DND-41 (cell line): ENCODE results near the gene FBXL19.

Source experiments
- ATAC-seq: fragments of 200-7000 bp; cut with Tn5 transposase; 3 replicates; pipeline ENCODE4 v1.9.1; 2021; ENCODE audit warnings: low read depth; ENCODE audit not compliant: insufficient read depth
- DNase-seq: peaks from one replicate; pipeline ENCODE4 v3.0.0-alpha.2; 2020
- H2AFZ ChIP-seq: 2 replicates; pipeline ENCODE4 v1.6.0; 2012; ENCODE audit warnings: low read depth, low read length
- H3K27ac ChIP-seq: 2 replicates; pipeline ENCODE4 v1.5.1; 2012; ENCODE audit warnings: low read length, inconsistent platforms
- H3K27me3 ChIP-seq: fragments of 200-600 bp; sonication (generic); 2 replicates; pipeline ENCODE4 v1.6.0; 2012; ENCODE audit warnings: low read length, mild to moderate bottlenecking, inconsistent platforms; ENCODE audit not compliant: insufficient read depth, poor library complexity
- H3K36me3 ChIP-seq: 2 replicates; pipeline ENCODE4 v1.5.1; 2012; ENCODE audit warnings: low read length, inconsistent platforms; ENCODE audit not compliant: insufficient read depth
- H3K4me1 ChIP-seq: 2 replicates; pipeline ENCODE4 v1.5.1; 2012; ENCODE audit warnings: mild to moderate bottlenecking, low read length; ENCODE audit not compliant: insufficient read depth
- H3K4me2 ChIP-seq: 2 replicates; pipeline ENCODE4 v1.6.0; 2012; ENCODE audit warnings: mild to moderate bottlenecking, moderate library complexity, low read length, inconsistent platforms; ENCODE audit not compliant: insufficient read depth
- H3K4me3 ChIP-seq, 2 experiments: fragments of 200-600 bp in 1 of 2; shearing (Covaris generic) in 1 of 2; 2 replicates each; pipeline ENCODE4 v1.5.1; 2012 to 2016; ENCODE audit warnings: inconsistent platforms in 2 of 2, low read length in 2 of 2, mild to moderate bottlenecking in 2 of 2, low read depth in 1 of 2, moderate library complexity in 1 of 2
- H3K79me2 ChIP-seq: 2 replicates; pipeline ENCODE4 v1.6.0; 2012; ENCODE audit warnings: low read length, inconsistent platforms; ENCODE audit not compliant: insufficient read depth
- H3K9ac ChIP-seq: 2 replicates; pipeline ENCODE4 v1.6.0; 2012; ENCODE audit warnings: low read depth, mild to moderate bottlenecking, inconsistent platforms, low read length, moderate library complexity
- H3K9me3 ChIP-seq: 2 replicates; pipeline ENCODE4 v1.5.1; 2012; ENCODE audit warnings: low read length, moderate library complexity, mild to moderate bottlenecking, inconsistent platforms; ENCODE audit not compliant: insufficient read depth, severe bottlenecking
- H4K20me1 ChIP-seq: 2 replicates; pipeline ENCODE4 v1.6.0; 2012; ENCODE audit warnings: low read length; ENCODE audit not compliant: insufficient read depth
- EZH2 ChIP-seq: IDR thresholded peaks from 3 replicates; pipeline ENCODE4 v1.6.1; 2012; ENCODE audit warnings: borderline replicate concordance, low read depth, mild to moderate bottlenecking, moderate library complexity, low read length, inconsistent platforms; ENCODE audit not compliant: severe bottlenecking
- TF ChIP-seq, protein P1 (sequence below): IDR thresholded peaks from 2 replicates; pipeline ENCODE4 v1.5.1; 2012; ENCODE audit warnings: borderline replicate concordance, low read length, moderate library complexity, mild to moderate bottlenecking; ENCODE audit not compliant: poor library complexity, severe bottlenecking; ENCODE audit errors: extremely low read depth

FBXL19 gene

DNA sequence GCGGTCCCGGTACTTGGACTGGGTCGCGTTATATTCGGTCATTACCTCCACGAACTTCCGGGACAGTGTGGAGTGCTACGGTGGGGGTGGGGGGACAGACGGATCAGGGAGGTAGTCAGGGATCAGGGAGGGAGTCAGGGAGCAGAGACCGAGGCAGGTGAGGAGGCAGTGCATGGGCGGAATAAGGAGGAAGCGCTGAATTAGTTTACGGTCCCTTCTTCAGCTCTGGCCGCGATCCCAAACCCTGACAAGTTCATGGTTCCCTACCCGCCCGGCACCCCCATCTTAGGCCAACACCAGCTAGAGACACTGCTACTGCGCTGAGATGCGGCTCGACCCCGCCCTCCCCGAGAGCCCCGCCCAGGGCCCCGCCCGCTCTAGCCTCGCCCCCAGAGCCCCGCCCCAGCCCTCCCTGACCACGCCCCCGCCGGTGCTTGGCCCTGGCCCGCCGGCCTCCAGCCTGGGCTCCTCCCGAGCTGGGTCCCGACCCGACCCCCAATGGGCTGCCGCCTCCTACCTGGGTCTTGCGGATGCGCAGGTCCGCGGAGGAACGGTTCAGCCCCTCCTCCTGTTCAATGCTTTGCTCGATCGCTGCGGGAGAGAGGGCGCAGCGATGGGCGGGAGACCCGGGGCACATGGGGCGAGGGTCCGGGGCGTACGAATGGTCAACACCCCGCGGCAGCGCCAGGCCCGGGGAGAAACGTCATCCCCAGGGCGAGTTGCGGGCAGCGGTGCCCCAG is 73.8 kb downstream of the FBXL19 start:
- ATAC-seq, result peak; percentile 37; the same call in 1 of the 3 replicates

DNA sequence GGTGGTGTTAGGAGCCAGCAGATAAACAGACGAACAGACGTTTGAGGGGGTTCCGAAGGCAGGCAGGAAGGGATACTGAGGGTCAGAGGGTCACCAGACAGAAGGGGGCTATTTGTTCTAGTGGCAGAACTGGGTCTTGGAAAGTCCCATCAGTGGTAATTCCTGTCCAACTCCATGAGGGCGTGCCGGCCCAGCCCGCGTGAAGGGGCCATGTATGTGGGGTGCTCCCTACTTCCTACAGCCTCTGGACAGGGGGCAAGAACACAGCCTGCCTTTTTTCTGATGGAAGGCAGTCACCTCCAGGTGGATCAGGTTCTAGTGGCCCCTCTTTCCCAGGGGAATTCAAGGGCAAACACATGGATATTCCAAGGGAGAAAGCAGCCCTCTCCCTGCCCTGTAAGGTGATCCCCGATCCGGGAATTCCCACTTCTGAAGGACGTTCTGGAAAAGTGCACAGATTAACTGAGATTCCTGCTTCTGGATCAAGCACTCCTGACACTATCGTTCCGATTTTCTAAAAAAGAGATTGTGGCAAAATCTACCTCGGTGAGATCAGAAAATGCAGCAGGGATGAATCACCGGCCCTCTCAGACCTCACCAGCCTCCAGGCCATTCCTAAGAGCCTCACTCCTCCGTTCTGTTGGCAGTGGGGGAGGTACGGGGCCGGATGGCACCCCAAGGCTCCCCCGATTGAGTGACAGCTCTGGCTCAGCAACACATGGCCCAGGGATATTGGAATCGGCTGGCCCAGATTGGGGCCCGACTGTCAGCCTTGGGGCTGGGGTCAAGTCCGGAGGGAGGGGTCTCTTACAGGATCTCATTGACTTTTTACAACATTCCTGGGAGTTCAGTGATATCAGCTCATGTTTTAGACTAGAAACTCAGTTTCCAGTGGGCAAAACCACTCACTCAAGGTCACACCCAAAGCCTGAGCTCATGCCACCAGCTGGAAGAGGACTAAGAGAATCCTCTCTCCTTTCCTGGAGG is 74.6 kb downstream of the FBXL19 start:
- Histone ChIP-seq H3K27ac (no peak overlapping the region), H3K9me3 (no peaks in the 10 kb centered on the region), H3K36me3 (no peaks in the 10 kb centered on the region), H2AFZ (no peak overlapping the region), H3K27me3 (no peaks in the 10 kb centered on the region), H3K4me1 (no peaks in the 10 kb centered on the region), H3K4me3 (no peak overlapping the region), H4K20me1 (no peaks in the 10 kb centered on the region; the same call in 1 of the 2 replicates), H3K79me2 (no peaks in the 10 kb centered on the region), H3K4me2 (no peak overlapping the region), H3K9ac (no peak overlapping the region)
- no peak for DNase-seq
- no peak for TF ChIP-seq EZH2
- no peak for ATAC-seq

More for the DNA sequence above, 73.8 kb downstream of the FBXL19 start:
- Histone ChIP-seq H3K4me1 (no peaks in the 10 kb centered on the region), H2AFZ (no peak overlapping the region), H3K4me2 (no peak overlapping the region), H4K20me1 (no peaks in the 10 kb centered on the region; the same call in 1 of the 2 replicates), H3K27ac (no peak overlapping the region), H3K4me3 (no peak overlapping the region), H3K9ac (no peak overlapping the region), H3K79me2 (no peaks in the 10 kb centered on the region), H3K9me3 (no peaks in the 10 kb centered on the region), H3K36me3 (no peaks in the 10 kb centered on the region), H3K27me3 (no peaks in the 10 kb centered on the region)
- no peak for DNase-seq
- TF ChIP-seq, protein P1, sequence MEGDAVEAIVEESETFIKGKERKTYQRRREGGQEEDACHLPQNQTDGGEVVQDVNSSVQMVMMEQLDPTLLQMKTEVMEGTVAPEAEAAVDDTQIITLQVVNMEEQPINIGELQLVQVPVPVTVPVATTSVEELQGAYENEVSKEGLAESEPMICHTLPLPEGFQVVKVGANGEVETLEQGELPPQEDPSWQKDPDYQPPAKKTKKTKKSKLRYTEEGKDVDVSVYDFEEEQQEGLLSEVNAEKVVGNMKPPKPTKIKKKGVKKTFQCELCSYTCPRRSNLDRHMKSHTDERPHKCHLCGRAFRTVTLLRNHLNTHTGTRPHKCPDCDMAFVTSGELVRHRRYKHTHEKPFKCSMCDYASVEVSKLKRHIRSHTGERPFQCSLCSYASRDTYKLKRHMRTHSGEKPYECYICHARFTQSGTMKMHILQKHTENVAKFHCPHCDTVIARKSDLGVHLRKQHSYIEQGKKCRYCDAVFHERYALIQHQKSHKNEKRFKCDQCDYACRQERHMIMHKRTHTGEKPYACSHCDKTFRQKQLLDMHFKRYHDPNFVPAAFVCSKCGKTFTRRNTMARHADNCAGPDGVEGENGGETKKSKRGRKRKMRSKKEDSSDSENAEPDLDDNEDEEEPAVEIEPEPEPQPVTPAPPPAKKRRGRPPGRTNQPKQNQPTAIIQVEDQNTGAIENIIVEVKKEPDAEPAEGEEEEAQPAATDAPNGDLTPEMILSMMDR, result no peak
- TF ChIP-seq EZH2, result no peak
